ENCODE results near the gene SEMA6C. TPM values are rescaled to one million over a fixed set of nuclear protein-coding genes. Genes with fewer than 3 reads are reported as not detected.

The SEMA6C gene
- total and polyA plus RNA-seq, 2 of the 13 experiments (the other 11 are each of a cell fraction or from before 2014, with no cell fraction given) = 1.4 to 2.9 TPM

- peak within 1 kb of the TSS; percentile 76 for H3K9ac ChIP-seq (ENCODE audit: insufficient read depth, low read depth, low read length)
- ATAC-seq (peak; percentile 95), FAIRE-seq (peak; percentile 47), DNase-seq (ENCODE audit: low spot score) (peak; percentile 85)
- no TSS peak for BruUV-seq (replicated peaks)
- H3K4me3 ChIP-seq (replicated peaks in 1 of 3; ENCODE audit: insufficient read depth in 1 of 3, low read depth in 2 of 3, low read length in 3 of 3) = peak within 1 kb of the TSS; percentile 78 to 82 (median 81)
- H3K79me2 ChIP-seq (ENCODE audit: insufficient read depth, low read length) = peaks cover 15% of the 10 kb centered on the region
- H4K20me1 ChIP-seq (ENCODE audit: insufficient read depth, low read length) = no peaks in the 10 kb centered on the region
- H3K36me3 ChIP-seq (replicated peaks in 1 of 2; ENCODE audit: control insufficient read depth in 1 of 2, insufficient read depth in 2 of 2, low read length in 2 of 2) = peaks cover 2 to 7% of the 10 kb centered on the region in 2 experiments
- H3K9me3 ChIP-seq (ENCODE audit: low read length) = no peaks in the 10 kb centered on the region
- CTCF ChIA-PET (ENCODE audit: low intra/inter-chr PET ratio, low total read pairs) = no interaction called here
- peak within 1 kb of the TSS; percentile 78 for H3K27ac ChIP-seq (ENCODE audit: extremely low read length, insufficient read depth, low read length)
- WGBS (ENCODE audit: low lambda C conversion rate) = 1% methylated on average over 42 of the region's 42 CpGs
- H2AFZ ChIP-seq (ENCODE audit: low read length) = peak within 1 kb of the TSS; percentile 33
- POLR2A ChIA-PET = interaction anchor here (0.6 to 1.6 kb wide), 23 partner anchors 9 to 628 kb away, joined by 3 to 25 read pairs (median 5); partner anchors contain the start of genes CGN, LYSMD1, MINDY1 and PI4KB
- H3K27me3 ChIP-seq (ENCODE audit: control insufficient read depth in 1 of 2, insufficient read depth in 2 of 2, low read length in 2 of 2) = no peaks in the 10 kb centered on the region
- intact Hi-C loops (cut with micrococcal nuclease; ENCODE audit: unreplicated experiment) (no loop called here), in situ Hi-C loops (cut with HindIII; ENCODE audit: extremely low pct_ligation_motif_present, low pct_unique_long_range_greater_than_20kb) (no loop called here)
- peaks cover 42% of the 10 kb centered on the region for H3K4me1 ChIP-seq (ENCODE audit: insufficient read depth, low read length)
- peak within 1 kb of the TSS; percentile 93 for H3K4me2 ChIP-seq (ENCODE audit: low read depth, low read length)
- TF ChIP-seq, protein P1, sequence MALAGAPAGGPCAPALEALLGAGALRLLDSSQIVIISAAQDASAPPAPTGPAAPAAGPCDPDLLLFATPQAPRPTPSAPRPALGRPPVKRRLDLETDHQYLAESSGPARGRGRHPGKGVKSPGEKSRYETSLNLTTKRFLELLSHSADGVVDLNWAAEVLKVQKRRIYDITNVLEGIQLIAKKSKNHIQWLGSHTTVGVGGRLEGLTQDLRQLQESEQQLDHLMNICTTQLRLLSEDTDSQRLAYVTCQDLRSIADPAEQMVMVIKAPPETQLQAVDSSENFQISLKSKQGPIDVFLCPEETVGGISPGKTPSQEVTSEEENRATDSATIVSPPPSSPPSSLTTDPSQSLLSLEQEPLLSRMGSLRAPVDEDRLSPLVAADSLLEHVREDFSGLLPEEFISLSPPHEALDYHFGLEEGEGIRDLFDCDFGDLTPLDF (CRISPR knock-in tag; IDR thresholded peaks at IDR 0.05) = peak; percentile 62
- TF ChIP-seq ARHGAP35 (CRISPR knock-in tag; IDR thresholded peaks at IDR 0.05; ENCODE audit: borderline replicate concordance) (no peak), CCDC6 (CRISPR knock-in tag; IDR thresholded peaks at IDR 0.05) (peak; percentile 80), ZNF224 (CRISPR knock-in tag; IDR thresholded peaks at IDR 0.05) (peak; percentile 55; the same call in 1 of the 2 replicates), ZNF704 (CRISPR knock-in tag; IDR thresholded peaks at IDR 0.05; ENCODE audit: borderline replicate concordance) (peak; percentile 74; the same call in 1 of the 2 replicates), POLR2G (IDR thresholded peaks at IDR 0.05; ENCODE audit: low read depth, low read length) (peak; percentile 94), MBNL3 (CRISPR knock-in tag; conservative IDR thresholded peaks at IDR 0.05) (no peak), MLLT10 (CRISPR knock-in tag; IDR thresholded peaks at IDR 0.05) (no peak), ZNF558 (CRISPR knock-in tag; IDR thresholded peaks at IDR 0.05; ENCODE audit: borderline replicate concordance) (no peak; the same call in 1 of the 2 replicates), IKZF5 (CRISPR knock-in tag; IDR thresholded peaks at IDR 0.05) (peak; percentile 82; the same call in 1 of the 2 replicates), FOXK1 (CRISPR knock-in tag; IDR thresholded peaks at IDR 0.05; ENCODE audit: borderline replicate concordance, low read depth) (peak; percentile 81; the same call in 1 of the 2 replicates), LRRFIP1 (CRISPR knock-in tag; conservative IDR thresholded peaks at IDR 0.05) (no peak), ZNF556 (CRISPR knock-in tag; IDR thresholded peaks at IDR 0.05; ENCODE audit: borderline replicate concordance) (peak; percentile 65; the same call in 1 of the 2 replicates)
These were observed 43.4 kb upstream of the SEMA6C start, which contains the start of gene VPS72 for GRCh38 chr1:151189637-151190445. TSS of gene VPS72 (minus strand) at chr1:151190197. CDS start at chr1:151190121, 76 bp downstream.
